Tibial nerve (tissue), 4 donors: ENCODE results near the gene SCN3B. TPM values are rescaled to one million over a fixed set of nuclear protein-coding genes. Genes with fewer than 3 reads are reported as not detected.

Experiments used
- DNase-seq, 2 donors: peaks; one replicate each; pipeline ENCODE4 v3.0.0-alpha.2; 2019; ENCODE audit warnings: low spot score in 2 of 2
- H3K27ac ChIP-seq, 4 donors: fragments of 200-600 bp; sonication (generic) in 3 of 4; one replicate each; pipeline ENCODE4 v1.5.1; 2017 to 2019; ENCODE audit warnings: mild to moderate bottlenecking in 1 of 4
- H3K27me3 ChIP-seq, 2 donors: fragments of 200-600 bp; sonication (generic) in 1 of 2; one replicate each; pipeline versions ENCODE4 v1.5.1 to v1.6.0; 2017 to 2019
- H3K36me3 ChIP-seq, 3 donors: fragments of 200-600 bp; sonication (generic); one replicate each; pipeline ENCODE4 v1.5.1; 2018 to 2019
- H3K4me1 ChIP-seq, 4 donors: fragments of 200-600 bp; sonication (generic) in 3 of 4; one replicate each; pipeline ENCODE4 v1.5.1; 2017 to 2019
- H3K4me3 ChIP-seq, 4 donors: fragments of 200-600 bp; sonication (generic) in 3 of 4; one replicate each; pipeline ENCODE4 v1.5.1; 2017 to 2019; ENCODE audit warnings: mild to moderate bottlenecking in 1 of 4, moderate library complexity in 1 of 4
- H3K9me3 ChIP-seq, 4 donors: fragments of 200-600 bp; sonication (generic) in 3 of 4; one replicate each; pipeline ENCODE4 v1.5.1; 2017 to 2019
- EP300 ChIP-seq, 2 donors: sonication (generic); formaldehyde crosslinking; IDR thresholded peaks; one replicate each; pipeline ENCODE4 v1.6.1; 2017; ENCODE audit warnings: antibody characterized with exemption in 2 of 2, mild to moderate bottlenecking in 1 of 2
- POLR2A ChIP-seq, 2 donors: fragments of 450-650 bp; IDR thresholded peaks; one replicate each; pipeline ENCODE4 v1.6.1; 2017; ENCODE audit warnings: antibody characterized with exemption in 2 of 2, mild to moderate bottlenecking in 2 of 2, moderate library complexity in 2 of 2
- WGBS, 2 donors: methylation state at CpG; one replicate each; pipeline ENCODE4 v1.1.5; 2018; 5-methylcytosine and 5-hydroxymethylcytosine counted together
- total RNA-seq, 4 donors: library from RNA; depleted of rRNA; stranded (reverse); fragments of >200 nt; gene quantifications; one replicate each; pipeline ENCODE4 v1.1.0, GENCODE V29; 2016
- TF ChIP-seq, protein P1 (sequence below), 5 experiments: fragments of 200-600 bp in 3 of 5; fragments of 450-650 bp in 2 of 5; sonication (generic) in 3 of 5; IDR thresholded peaks; one replicate each; pipeline ENCODE4 v1.5.1; 2016 to 2019; ENCODE audit warnings: antibody characterized with exemption in 5 of 5, mild to moderate bottlenecking in 3 of 5, moderate library complexity in 2 of 5

The SCN3B gene
- total RNA-seq, 4 donors from 2014 or later, result under 0.01 to 3.6 (median 1.3) TPM

DNA sequence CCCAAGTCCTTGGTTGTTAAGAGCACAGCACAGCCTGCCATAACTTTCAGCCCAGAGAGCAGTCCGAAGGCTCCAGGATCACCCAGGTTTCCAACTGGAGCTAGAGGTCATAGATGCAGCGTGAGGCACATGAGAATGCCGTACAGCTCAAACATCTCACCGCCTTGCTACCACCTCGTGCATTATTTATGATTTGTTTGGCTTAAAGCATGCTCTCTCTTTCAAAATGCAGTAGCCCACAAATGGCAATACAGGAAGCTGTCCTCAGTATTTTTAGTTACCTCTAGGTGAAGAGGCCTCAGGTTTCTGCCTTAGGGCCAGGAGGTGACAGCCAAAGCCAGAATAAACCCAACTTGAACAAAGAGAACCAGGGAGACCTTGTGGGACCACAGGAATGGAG lies 14.4 kb downstream of the SCN3B start:
- TF ChIP-seq EP300 (IDR thresholded peaks at IDR 0.05), result no peak
- TF ChIP-seq, protein P1, sequence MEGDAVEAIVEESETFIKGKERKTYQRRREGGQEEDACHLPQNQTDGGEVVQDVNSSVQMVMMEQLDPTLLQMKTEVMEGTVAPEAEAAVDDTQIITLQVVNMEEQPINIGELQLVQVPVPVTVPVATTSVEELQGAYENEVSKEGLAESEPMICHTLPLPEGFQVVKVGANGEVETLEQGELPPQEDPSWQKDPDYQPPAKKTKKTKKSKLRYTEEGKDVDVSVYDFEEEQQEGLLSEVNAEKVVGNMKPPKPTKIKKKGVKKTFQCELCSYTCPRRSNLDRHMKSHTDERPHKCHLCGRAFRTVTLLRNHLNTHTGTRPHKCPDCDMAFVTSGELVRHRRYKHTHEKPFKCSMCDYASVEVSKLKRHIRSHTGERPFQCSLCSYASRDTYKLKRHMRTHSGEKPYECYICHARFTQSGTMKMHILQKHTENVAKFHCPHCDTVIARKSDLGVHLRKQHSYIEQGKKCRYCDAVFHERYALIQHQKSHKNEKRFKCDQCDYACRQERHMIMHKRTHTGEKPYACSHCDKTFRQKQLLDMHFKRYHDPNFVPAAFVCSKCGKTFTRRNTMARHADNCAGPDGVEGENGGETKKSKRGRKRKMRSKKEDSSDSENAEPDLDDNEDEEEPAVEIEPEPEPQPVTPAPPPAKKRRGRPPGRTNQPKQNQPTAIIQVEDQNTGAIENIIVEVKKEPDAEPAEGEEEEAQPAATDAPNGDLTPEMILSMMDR (IDR thresholded peaks at IDR 0.05), result no peak
- TF ChIP-seq POLR2A (IDR thresholded peaks at IDR 0.05), result no peak
- Histone ChIP-seq H3K36me3 (no peaks in the 10 kb centered on the region), H3K9me3 (no peaks in the 10 kb centered on the region), H3K27ac (no peak overlapping the region), H3K27me3 (no peaks in the 10 kb centered on the region), H3K4me3 (no peak overlapping the region), H3K4me1 (no peaks in the 10 kb centered on the region)
- 76 to 78% methylated on average over 5 of the region's 5 CpGs for WGBS, 2 donors
- no peak for DNase-seq

DNA sequence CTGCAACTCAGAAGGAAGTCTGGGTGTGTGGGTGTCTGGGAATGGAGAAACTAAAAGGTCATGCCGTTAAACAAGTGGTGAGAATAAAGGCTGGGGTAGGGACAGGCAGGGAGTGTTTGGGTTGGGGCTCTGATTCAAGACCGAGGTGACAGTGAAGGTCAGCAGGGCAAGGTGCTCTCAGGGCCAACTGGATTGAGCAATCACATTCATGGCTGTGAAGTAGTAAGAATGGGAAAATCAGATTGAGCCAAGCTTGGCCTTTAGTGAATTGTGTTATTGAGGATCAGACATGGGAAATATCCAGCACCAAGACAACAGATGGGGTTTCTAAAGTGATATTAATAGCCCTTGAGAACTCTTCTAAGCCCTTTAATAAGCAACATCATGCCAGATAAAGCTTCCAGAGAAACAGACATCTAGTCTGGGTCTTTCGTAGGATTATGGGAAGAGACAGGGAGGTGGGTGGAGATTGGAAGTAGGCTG lies 24.3 kb downstream of the SCN3B start:
- no peak overlapping the region for H3K27ac ChIP-seq
- TF ChIP-seq EP300 (IDR thresholded peaks at IDR 0.05) (no peak), POLR2A (IDR thresholded peaks at IDR 0.05) (no peak)
- TF ChIP-seq, protein P1 (IDR thresholded peaks at IDR 0.05), result no peak
- H3K4me3 ChIP-seq, result no peak overlapping the region
- H3K9me3 ChIP-seq, result no peaks in the 10 kb centered on the region
- H3K4me1 ChIP-seq, result no peaks in the 10 kb centered on the region
- 40 to 50% methylated on average over 3 of the region's 3 CpGs for WGBS, 2 donors
- no peak for DNase-seq
- H3K36me3 ChIP-seq, result peaks cover 0 to 8% (median 3%) of the 10 kb centered on the region in 3 donors
- H3K27me3 ChIP-seq, result no peaks in the 10 kb centered on the region

DNA sequence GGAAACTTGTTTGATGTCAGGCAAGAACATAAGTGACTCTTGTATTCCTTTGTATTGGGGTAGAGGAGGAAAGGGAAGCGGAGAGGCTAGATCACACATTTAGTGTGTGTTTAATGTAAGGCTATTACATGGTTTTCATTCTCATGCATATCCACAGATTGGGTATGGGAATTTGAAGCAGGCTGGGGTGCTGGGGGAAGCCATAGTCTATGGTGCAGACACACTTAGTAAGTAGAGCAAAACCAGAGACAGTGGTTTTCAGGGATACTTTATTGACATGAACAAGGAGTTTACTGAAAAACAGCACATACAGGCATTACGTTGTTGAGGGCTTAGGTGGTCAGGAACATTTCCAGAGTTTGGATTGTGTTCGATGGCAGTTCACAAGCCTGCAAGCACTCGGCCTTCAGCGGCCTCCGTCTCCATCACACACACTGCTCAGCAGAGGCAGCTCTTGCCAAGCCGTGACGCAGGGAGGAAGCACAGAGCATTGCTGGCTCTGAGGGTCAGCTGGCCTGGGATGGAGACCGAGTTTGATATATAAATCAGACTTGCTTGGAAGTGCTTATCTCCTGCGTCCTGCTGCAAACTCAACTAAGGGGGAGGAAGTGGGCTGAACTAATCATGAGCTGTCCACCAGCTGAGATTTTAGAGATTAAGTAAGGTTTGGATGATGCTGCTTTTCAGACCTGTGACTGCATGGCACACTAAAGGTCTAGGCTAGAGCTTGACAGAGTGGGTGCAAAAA lies 25.3 kb downstream of the SCN3B start:
- DNase-seq, result no peak
- TF ChIP-seq POLR2A (IDR thresholded peaks at IDR 0.05) (no peak), EP300 (IDR thresholded peaks at IDR 0.05) (no peak)
- TF ChIP-seq, protein P1 (IDR thresholded peaks at IDR 0.05), result no peak
- H3K4me1 ChIP-seq, result no peaks in the 10 kb centered on the region
- no peaks in the 10 kb centered on the region for H3K9me3 ChIP-seq
- H3K36me3 ChIP-seq, result peaks cover 0 to 11% (median 3%) of the 10 kb centered on the region in 3 donors
- H3K27ac ChIP-seq, result no peak overlapping the region
- no peak overlapping the region for H3K4me3 ChIP-seq
- WGBS, 2 donors, result 50 to 65% methylated on average over 10 of the region's 10 CpGs
- H3K27me3 ChIP-seq, result no peaks in the 10 kb centered on the region

DNA sequence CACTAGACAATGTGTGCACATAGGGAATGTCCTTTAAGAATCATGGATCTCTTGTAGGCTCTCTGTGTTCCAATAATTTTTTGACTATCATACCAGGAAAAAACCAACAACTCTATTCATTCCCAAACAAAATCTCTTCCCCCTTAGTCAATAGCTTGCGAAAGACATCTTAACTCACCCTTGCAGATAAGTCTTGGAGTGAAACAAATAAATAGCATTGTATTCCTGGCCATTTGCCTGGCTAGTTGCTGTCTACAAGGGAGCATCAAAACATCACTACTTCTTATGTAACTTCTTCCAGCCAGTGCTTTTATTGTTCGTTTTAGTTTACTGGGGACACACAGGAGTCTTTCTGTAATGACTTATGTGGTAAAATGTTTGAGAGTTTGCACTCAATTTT lies 29.4 kb downstream of the SCN3B start:
- TF ChIP-seq, protein P1 (IDR thresholded peaks at IDR 0.05), result no peak
- TF ChIP-seq EP300 (IDR thresholded peaks at IDR 0.05) (no peak), POLR2A (IDR thresholded peaks at IDR 0.05) (no peak)

DNA sequence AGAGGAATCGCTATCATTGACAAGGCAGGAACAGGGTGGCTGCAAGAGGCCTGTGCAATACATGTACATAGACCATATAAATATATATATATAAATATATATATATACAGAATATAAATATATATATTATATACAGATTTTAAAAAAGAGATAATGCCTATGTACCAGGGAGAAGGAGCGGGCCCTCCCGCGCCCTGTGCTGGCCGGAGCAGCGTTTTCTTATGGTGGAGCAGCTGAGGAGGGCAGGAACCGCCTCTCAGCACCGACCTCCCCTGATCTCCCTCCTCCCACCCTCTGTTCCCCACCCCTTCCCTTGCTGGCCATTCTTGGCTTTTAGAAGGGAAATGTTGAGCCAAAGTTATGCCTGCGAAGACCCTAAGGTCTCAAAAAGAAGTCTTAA lies 31.8 kb downstream of the SCN3B start:
- no peaks in the 10 kb centered on the region for H3K27me3 ChIP-seq
- H3K36me3 ChIP-seq, result peaks cover 0 to 56% (median 3%) of the 10 kb centered on the region in 3 donors
- H3K4me1 ChIP-seq, result no peaks in the 10 kb centered on the region
- no peak for DNase-seq
- no peaks in the 10 kb centered on the region for H3K9me3 ChIP-seq
- 90 to 91% methylated on average over 9 of the region's 9 CpGs for WGBS, 2 donors
- H3K4me3 ChIP-seq, result no peak overlapping the region
- no peak overlapping the region for H3K27ac ChIP-seq
- TF ChIP-seq EP300 (IDR thresholded peaks at IDR 0.05) (no peak), POLR2A (IDR thresholded peaks at IDR 0.05) (no peak)
- TF ChIP-seq, protein P1 (IDR thresholded peaks at IDR 0.05), result no peak

More for the DNA sequence above, 29.4 kb downstream of the SCN3B start:
- 83 to 85% methylated on average over 2 of the region's 2 CpGs for WGBS, 2 donors
- Histone ChIP-seq H3K27ac (no peak overlapping the region), H3K36me3 (peaks cover 0 to 35% (median 3%) of the 10 kb centered on the region in 3 donors), H3K27me3 (no peaks in the 10 kb centered on the region), H3K4me3 (no peak overlapping the region), H3K4me1 (no peaks in the 10 kb centered on the region), H3K9me3 (no peaks in the 10 kb centered on the region)
- DNase-seq, result no peak
